PC-9 (cell line): ENCODE results near the gene SETBP1.

Experiments used
- EZH2 ChIP-seq: fragments of 200-600 bp; sonication (generic); IDR thresholded peaks from 2 replicates; pipeline ENCODE4 v1.8.0; 2017; ENCODE audit warnings: antibody characterized with exemption, low read depth
- TF ChIP-seq, protein P1 (sequence below): fragments of 200-600 bp; sonication (generic); conservative IDR thresholded peaks from 2 replicates; pipeline ENCODE4 v1.6.1; 2017; ENCODE audit warnings: mixed run types, antibody characterized with exemption, mild to moderate bottlenecking, moderate library complexity

DNA sequence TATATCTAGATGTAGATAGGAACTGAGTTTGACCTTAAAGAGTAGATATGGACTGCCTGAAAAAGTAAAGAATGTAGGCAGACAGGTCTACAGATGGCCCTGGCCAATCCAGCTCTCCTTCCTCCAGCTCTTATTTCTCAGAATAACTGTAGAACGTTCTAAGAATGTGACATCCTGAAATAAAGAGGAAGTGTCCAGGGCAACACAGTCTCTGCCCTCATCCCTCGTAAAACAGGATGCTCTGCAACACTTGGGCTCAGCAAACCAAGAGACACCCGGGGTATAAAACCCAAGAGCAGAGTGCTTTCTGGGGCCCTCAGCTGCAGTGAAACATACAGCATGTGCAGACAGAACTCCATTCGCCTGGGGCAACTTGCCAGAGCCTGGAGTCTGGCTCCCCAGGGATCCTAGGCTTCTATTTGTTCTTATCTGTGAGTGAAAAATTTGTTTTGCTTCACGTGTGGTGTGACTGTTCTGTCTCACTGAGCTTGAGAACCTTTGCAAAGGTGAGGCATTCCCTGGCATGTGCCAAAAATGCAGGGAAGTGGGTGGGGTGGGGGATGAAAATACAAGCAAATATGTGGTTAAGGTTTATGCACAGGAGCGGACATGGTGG lies 401.0 kb downstream of the SETBP1 start:
- no peak for TF ChIP-seq EZH2
- TF ChIP-seq, protein P1, sequence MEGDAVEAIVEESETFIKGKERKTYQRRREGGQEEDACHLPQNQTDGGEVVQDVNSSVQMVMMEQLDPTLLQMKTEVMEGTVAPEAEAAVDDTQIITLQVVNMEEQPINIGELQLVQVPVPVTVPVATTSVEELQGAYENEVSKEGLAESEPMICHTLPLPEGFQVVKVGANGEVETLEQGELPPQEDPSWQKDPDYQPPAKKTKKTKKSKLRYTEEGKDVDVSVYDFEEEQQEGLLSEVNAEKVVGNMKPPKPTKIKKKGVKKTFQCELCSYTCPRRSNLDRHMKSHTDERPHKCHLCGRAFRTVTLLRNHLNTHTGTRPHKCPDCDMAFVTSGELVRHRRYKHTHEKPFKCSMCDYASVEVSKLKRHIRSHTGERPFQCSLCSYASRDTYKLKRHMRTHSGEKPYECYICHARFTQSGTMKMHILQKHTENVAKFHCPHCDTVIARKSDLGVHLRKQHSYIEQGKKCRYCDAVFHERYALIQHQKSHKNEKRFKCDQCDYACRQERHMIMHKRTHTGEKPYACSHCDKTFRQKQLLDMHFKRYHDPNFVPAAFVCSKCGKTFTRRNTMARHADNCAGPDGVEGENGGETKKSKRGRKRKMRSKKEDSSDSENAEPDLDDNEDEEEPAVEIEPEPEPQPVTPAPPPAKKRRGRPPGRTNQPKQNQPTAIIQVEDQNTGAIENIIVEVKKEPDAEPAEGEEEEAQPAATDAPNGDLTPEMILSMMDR, result no peak
